ENCODE data around the gene HMGCS2.

Gene HMGCS2

DNA sequence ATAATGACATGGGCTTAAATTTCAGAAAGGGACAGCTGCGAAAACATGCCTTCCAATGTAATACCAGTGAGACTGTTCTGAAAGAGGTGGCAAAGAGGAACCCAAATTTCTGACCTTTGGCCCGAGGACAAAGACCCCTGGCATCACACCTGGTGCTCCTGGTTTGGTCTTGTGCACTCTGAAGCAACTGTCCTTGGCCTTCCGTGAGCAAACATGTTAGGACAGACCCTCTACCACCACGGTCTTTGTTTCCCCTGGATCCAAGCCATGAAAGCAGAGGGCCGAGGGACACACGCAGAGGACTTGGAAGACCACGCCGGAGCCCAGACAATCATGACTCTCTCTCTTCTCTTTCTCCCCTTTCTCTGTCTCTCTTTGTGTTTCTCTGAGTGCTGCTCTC is 36.5 kb upstream of the HMGCS2 start:
- H3K27ac ChIP-seq (ENCODE audit: low read length): no peak overlapping the region
- peaks cover 52% of the 10 kb centered on the region for H3K27me3 ChIP-seq (ENCODE audit: low read depth, low read length)
- no peak overlapping the region for H3K4me3 ChIP-seq (ENCODE audit: low read length)
- H3K9ac ChIP-seq (ENCODE audit: low read length): no peak overlapping the region
- no peak overlapping the region for H3K4me2 ChIP-seq (ENCODE audit: low read length)
- no peaks in the 10 kb centered on the region for H4K20me1 ChIP-seq (ENCODE audit: insufficient read depth, low read length)
- H3K79me2 ChIP-seq (ENCODE audit: low read length): no peaks in the 10 kb centered on the region
- TF ChIP-seq EZH2phosphoT487 (IDR thresholded peaks at IDR 0.05; ENCODE audit: low read depth): no peak
- TF ChIP-seq, protein P1, sequence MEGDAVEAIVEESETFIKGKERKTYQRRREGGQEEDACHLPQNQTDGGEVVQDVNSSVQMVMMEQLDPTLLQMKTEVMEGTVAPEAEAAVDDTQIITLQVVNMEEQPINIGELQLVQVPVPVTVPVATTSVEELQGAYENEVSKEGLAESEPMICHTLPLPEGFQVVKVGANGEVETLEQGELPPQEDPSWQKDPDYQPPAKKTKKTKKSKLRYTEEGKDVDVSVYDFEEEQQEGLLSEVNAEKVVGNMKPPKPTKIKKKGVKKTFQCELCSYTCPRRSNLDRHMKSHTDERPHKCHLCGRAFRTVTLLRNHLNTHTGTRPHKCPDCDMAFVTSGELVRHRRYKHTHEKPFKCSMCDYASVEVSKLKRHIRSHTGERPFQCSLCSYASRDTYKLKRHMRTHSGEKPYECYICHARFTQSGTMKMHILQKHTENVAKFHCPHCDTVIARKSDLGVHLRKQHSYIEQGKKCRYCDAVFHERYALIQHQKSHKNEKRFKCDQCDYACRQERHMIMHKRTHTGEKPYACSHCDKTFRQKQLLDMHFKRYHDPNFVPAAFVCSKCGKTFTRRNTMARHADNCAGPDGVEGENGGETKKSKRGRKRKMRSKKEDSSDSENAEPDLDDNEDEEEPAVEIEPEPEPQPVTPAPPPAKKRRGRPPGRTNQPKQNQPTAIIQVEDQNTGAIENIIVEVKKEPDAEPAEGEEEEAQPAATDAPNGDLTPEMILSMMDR (IDR thresholded peaks at IDR 0.05; ENCODE audit: low read depth, low read length): no peak
- H3K4me1 ChIP-seq (ENCODE audit: low read length): no peaks in the 10 kb centered on the region
- H3K9me3 ChIP-seq (ENCODE audit: insufficient read depth, low read length): no peaks in the 10 kb centered on the region
- H3K36me3 ChIP-seq (replicated peaks; ENCODE audit: low read depth, low read length): no peaks in the 10 kb centered on the region
- no peak overlapping the region for H2AFZ ChIP-seq (ENCODE audit: low read depth, low read length)

DNA sequence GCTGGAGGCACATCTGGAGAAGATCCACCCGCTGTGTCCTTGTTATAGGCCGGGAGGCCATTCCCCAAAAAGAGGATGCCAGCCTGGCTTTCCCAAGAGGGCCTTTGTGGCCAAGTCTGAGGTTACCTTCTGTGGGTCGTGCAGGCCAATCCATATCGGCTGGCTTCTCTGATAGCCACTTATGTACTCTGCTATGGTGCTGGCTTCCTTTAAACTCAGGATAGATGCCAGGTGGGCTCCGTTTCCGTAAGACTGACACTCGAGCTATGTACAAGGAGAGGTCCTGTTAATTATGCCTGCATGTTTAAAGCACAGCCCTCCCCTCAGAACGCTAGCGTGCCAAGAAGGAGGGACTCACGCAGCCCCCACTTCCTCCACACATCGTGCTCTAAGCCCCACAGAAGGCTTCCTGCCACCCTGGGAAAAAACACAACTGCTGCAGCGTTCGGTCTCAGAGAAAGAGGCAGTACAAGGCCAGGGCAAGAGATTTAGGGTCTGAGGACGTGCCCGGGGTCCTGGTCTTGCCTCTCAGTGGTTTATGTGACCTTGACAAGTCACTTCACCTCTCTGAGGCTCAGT is 31.0 kb upstream of the HMGCS2 start:
- no peak overlapping the region for H2AFZ ChIP-seq (ENCODE audit: low read depth, low read length)
- H3K79me2 ChIP-seq (ENCODE audit: low read length): no peaks in the 10 kb centered on the region
- no peaks in the 10 kb centered on the region for H4K20me1 ChIP-seq (ENCODE audit: insufficient read depth, low read length)
- H3K27me3 ChIP-seq (ENCODE audit: low read depth, low read length): peaks cover 17% of the 10 kb centered on the region
- no peak for TF ChIP-seq EZH2phosphoT487 (IDR thresholded peaks at IDR 0.05; ENCODE audit: low read depth)
- TF ChIP-seq, protein P1 (IDR thresholded peaks at IDR 0.05; ENCODE audit: low read depth, low read length): no peak
- no peak overlapping the region for H3K4me2 ChIP-seq (ENCODE audit: low read length)
- H3K36me3 ChIP-seq (replicated peaks; ENCODE audit: low read depth, low read length): no peaks in the 10 kb centered on the region
- no peak overlapping the region for H3K9ac ChIP-seq (ENCODE audit: low read length)
- H3K4me3 ChIP-seq (ENCODE audit: low read length): no peak overlapping the region
- H3K27ac ChIP-seq (ENCODE audit: low read length): no peak overlapping the region
- H3K9me3 ChIP-seq (ENCODE audit: insufficient read depth, low read length): no peaks in the 10 kb centered on the region
- H3K4me1 ChIP-seq (ENCODE audit: low read length): peaks cover 10% of the 10 kb centered on the region

DNA sequence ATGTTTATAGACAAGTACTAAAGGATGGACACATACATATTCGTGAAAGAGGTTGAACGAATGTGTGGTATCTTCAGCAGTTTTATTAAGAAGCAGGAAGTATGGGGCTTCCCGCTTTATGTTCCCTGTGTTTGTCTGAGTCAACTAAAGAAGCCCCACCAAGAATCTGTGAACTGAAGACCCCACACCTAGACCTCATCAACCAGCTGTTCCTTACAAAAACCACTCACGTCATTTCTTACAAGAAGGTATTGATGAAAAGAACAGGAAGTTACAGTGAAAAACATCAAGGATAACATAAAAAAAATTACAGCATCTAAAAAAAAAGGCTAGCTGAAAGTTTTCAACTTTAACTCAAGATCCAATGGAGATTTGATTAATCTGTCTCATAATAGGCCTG is 30.3 kb upstream of the HMGCS2 start:
- Histone ChIP-seq H4K20me1 (ENCODE audit: insufficient read depth, low read length) (no peaks in the 10 kb centered on the region), H3K4me2 (ENCODE audit: low read length) (no peak overlapping the region), H3K36me3 (replicated peaks; ENCODE audit: low read depth, low read length) (no peaks in the 10 kb centered on the region), H3K79me2 (ENCODE audit: low read length) (no peaks in the 10 kb centered on the region), H3K4me3 (ENCODE audit: low read length) (no peak overlapping the region), H3K9me3 (ENCODE audit: insufficient read depth, low read length) (no peaks in the 10 kb centered on the region), H3K27ac (ENCODE audit: low read length) (no peak overlapping the region), H2AFZ (ENCODE audit: low read depth, low read length) (no peak overlapping the region), H3K4me1 (ENCODE audit: low read length) (peaks cover 10% of the 10 kb centered on the region), H3K27me3 (ENCODE audit: low read depth, low read length) (peaks cover 10% of the 10 kb centered on the region), H3K9ac (ENCODE audit: low read length) (no peak overlapping the region)
- TF ChIP-seq EZH2phosphoT487 (IDR thresholded peaks at IDR 0.05; ENCODE audit: low read depth): no peak
- TF ChIP-seq, protein P1 (IDR thresholded peaks at IDR 0.05; ENCODE audit: low read depth, low read length): no peak

DNA sequence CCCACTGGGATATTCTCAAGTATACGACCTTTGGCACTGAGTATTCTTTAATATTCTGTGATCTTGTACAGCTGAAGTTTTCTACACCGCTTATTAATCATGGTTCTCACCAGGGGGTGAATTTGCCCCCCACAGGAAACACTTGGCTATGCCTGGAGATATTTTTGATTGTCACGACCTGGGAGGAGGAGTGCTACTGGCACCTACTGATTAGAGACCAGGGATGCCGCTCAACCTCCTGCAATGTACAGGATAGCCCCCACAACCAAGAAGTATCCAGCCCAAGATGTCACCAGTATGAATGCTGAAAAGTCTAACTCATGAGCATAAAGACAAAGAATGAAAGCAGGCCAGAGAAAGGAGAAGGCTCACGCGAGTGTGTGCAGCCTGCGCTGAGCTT is 28.9 kb upstream of the HMGCS2 start:
- H2AFZ ChIP-seq (ENCODE audit: low read depth, low read length): no peak overlapping the region
- no peak overlapping the region for H3K27ac ChIP-seq (ENCODE audit: low read length)
- H3K9ac ChIP-seq (ENCODE audit: low read length): no peak overlapping the region
- H4K20me1 ChIP-seq (ENCODE audit: insufficient read depth, low read length): no peaks in the 10 kb centered on the region
- no peaks in the 10 kb centered on the region for H3K9me3 ChIP-seq (ENCODE audit: insufficient read depth, low read length)
- peaks cover 10% of the 10 kb centered on the region for H3K4me1 ChIP-seq (ENCODE audit: low read length)
- H3K79me2 ChIP-seq (ENCODE audit: low read length): no peaks in the 10 kb centered on the region
- H3K4me2 ChIP-seq (ENCODE audit: low read length): no peak overlapping the region
- H3K36me3 ChIP-seq (replicated peaks; ENCODE audit: low read depth, low read length): no peaks in the 10 kb centered on the region
- TF ChIP-seq, protein P1 (IDR thresholded peaks at IDR 0.05; ENCODE audit: low read depth, low read length): no peak
- TF ChIP-seq EZH2phosphoT487 (IDR thresholded peaks at IDR 0.05; ENCODE audit: low read depth): no peak
- H3K4me3 ChIP-seq (ENCODE audit: low read length): no peak overlapping the region
- H3K27me3 ChIP-seq (ENCODE audit: low read depth, low read length): no peaks in the 10 kb centered on the region

Data from OCI-LY3 (cell line).